Epidermal melanocyte (primary cell): ENCODE results near the gene DTL.
A peak's percentile ranks its signal among the peaks of the same experiment; 100 is the strongest.
"Not testable (repeated sequence)": the region's sequence is repeated elsewhere in the genome, so short reads cannot be mapped to it uniquely, and the experiment has no call there.

ENCODE experiments used
- DNase-seq: peaks from one replicate; pipeline ENCODE4 v3.0.0; 2011; ENCODE audit warnings: low spot score; ENCODE audit not compliant: insufficient read length

DTL gene, protein sequence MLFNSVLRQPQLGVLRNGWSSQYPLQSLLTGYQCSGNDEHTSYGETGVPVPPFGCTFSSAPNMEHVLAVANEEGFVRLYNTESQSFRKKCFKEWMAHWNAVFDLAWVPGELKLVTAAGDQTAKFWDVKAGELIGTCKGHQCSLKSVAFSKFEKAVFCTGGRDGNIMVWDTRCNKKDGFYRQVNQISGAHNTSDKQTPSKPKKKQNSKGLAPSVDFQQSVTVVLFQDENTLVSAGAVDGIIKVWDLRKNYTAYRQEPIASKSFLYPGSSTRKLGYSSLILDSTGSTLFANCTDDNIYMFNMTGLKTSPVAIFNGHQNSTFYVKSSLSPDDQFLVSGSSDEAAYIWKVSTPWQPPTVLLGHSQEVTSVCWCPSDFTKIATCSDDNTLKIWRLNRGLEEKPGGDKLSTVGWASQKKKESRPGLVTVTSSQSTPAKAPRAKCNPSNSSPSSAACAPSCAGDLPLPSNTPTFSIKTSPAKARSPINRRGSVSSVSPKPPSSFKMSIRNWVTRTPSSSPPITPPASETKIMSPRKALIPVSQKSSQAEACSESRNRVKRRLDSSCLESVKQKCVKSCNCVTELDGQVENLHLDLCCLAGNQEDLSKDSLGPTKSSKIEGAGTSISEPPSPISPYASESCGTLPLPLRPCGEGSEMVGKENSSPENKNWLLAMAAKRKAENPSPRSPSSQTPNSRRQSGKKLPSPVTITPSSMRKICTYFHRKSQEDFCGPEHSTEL

DNA sequence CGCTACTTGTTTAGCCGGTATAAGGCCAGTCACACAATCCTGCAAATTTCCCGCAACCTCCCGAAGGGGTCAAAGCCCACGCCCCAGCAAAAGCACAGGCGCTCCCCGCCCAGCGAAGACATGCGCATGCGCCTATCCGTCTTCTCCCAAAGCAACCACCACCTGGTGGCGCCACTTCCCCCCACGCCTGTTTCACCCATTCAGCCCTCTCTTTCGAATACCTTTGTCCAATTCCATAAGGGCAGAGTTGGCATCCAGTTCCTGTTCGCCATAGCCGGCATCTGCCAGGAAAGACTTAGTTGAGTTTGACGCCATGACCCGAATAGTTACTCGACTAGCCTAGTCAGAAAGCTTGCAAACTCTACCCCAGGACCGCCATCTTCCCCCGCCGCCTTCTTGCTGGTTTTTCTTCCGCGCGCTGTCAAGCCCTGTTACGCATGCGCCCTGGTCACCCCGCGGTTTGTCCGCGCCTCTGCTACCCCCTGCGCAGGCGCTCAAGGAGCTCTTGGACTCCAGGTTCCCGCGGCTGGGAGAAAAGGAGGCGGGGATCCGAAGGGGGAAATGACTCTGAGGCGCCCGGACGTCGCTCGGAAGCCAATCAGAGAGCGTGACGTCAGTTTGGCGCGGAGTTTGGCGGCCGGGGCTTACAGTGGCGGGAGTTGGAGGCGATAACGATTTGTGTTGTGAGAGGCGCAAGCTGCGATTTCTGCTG is at the start of gene DTL, which contains the start of gene INTS7:
Gene DTL (plus strand): TSS at position 626 of the 712 bp plus-strand sequence. CDS start 143 bp downstream, outside the sequence.
Gene INTS7 (minus strand): TSS at position 435 of the 712 bp plus-strand sequence. CDS start 120 bp downstream, at position 315.
- peak; percentile 96 for DNase-seq

DNA sequence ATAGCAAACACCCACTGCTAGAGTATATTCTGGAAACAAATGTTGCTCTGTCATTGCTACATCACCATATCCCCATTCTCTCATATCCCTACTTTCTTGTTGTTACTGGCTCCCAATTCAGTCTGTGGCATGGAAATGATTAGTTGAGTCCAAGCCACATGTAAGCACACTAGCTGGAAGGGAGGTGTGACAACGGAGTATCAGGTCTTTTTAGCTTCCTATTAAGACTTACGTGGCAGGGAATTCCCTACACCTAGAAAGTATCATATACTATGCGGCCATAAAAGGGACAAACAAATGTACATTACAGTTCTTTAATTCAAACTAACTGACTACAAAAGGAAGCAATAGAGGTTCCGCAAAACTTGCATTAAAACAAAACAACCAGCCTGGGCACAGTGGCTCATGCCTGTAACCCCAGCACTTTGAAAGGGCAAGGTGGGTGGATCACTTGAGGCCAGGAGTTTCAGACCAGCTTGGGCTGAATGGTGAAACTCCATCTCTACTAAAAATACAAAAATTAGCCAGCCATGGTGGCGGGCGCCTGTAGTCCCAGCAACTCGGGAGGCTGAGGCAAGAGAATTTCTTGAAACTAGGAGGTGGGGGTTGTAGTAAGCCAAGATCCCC is 48.8 kb upstream of the DTL start:
- no peak for DNase-seq

GRCh38 chr1:211991695-211992094 is 43.9 kb upstream of the DTL start:
- DNase-seq: no peak

GRCh38 chr1:211997426-211997825 is 38.1 kb upstream of the DTL start:
- DNase-seq: not testable (repeated sequence)

DNA sequence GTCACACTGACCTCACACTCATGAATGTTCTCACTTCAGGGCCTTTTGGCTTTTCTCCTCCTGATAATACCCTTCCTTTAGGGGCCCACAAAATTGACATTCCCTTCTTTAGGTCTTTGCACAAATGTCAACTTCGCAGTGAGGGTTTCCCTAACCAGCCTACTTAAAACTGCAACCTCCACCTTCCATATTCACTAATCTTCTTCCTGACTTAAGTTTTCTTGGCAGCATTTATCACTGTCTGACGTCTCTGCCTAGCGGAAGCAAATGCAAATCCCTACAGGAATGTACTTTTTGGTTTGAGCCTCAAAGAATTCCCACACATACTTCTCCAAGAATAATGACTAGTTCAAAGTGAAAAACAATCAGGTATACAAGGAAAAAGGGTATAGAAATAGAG is 33.0 kb upstream of the DTL start:
- DNase-seq: no peak

- DNase-seq: no peak
Measured at GRCh38 chr1:212004895-212005608, 30.5 kb upstream of the DTL start.

GRCh38 chr1:212007178-212007577 is 28.4 kb upstream of the DTL start:
- no peak for DNase-seq

DNA sequence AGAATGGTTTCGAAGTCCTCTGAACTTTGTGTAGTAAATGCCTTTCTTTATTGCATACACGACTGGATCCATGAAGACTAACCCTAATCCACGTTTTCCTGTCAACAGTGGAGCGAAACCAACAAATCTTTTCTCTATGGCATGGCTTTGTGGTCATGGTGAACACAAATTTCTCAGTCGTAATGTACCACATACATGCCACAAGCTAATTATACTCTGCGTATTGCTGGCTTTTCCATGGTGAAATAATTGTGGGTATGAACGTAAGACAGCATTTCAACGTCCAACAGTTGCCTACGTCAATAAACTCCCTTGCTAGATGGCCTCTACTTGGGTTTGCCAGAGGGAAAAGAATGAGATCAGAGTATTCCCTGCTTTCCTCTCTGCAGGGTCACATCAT is 27.7 kb upstream of the DTL start:
- no peak for DNase-seq

DNA sequence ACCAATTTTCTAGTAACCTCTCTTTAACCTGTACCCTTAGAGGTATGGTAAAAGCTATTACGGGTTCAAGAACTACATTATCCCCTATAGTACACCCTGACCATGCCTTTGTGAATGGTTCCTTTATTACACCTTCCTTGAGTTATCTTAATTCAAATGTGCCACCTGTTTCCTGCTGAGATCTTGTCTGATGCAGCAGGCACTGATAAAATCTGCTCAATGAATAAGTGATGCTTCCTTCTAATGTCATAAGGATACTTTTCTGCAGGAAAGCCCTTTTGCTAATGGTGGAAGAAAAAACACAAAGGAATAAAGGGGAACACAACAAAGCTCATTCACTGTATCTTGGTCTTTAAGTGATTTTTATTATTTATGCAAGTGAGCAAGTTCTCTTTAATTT is 26.0 kb upstream of the DTL start:
- no peak for DNase-seq

DNA sequence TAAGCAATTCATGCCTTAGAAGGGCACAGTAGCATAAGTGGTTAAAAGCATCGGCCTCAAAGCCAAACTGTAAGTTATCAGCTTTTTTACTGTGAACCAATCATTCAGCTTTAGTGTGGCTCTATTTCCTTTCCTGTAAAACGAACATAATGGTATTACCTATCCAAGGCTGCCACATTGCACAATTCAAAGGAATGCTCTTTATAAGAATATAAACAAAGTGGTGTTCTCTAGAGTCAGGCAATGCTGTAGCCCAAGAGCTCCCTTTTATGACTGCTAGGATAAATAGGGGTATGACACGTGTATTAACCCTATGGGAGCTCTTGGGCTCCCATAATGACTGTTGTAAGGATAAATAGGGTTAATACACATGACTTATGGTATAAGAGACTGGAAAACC is 25.5 kb upstream of the DTL start:
- DNase-seq: no peak

DNA sequence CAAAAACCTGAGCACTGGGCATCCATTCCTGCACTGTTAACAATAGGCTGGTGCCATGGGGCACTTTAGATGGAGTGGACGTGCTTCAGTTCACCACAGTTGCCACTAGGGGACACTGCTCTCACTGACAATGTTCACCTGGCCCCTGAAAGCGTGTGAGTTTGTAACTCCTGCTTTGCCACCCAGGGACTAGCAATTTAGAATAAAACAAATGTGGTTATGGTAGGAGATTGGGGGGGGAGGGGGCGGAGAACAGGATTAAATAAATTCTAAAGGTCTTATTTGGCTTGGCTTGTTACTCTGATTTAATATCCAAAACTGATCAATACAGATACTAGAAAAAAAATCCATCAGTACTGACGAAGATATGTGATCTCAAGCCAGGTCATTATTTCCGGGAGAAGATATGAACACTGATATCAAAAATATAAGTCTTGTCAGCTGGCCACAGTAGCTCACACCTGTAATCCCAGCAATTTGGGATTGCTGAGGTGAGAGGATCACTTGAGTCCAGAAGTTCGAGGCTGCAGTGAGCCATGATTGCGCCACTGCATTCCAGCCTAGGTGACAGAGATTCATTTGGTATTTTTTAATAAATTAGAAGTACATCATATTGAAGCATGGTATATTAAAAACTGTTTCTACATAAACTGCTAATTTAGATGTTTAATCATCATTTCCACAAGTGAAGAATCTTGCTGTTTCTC is 23.4 kb upstream of the DTL start:
- DNase-seq: peak; percentile 62

DNA sequence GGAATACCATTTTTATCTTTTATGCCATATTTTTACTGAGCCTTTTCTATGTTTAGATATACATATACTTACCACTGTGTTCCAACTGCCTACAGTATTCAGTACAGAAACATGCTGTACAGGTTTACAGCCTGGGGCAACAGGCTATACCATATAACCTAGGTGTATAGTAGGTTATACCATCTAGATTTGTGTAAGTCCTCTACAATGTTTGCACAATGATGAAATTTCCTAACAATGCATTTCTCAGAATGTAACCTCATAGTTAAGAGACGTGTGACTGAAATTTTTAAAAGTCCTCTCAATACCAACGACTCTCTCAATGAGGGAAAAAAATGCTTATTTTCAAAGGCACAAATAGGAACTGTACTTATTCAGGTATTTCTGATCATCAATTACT is 21.9 kb upstream of the DTL start:
- no peak for DNase-seq

- DNase-seq: no peak
Measured at GRCh38 chr1:212020975-212021374, 14.6 kb upstream of the DTL start.

GRCh38 chr1:212021563-212021962 is 14.0 kb upstream of the DTL start:
- no peak for DNase-seq

GRCh38 chr1:212022908-212023307 is 12.6 kb upstream of the DTL start:
- not testable (repeated sequence) for DNase-seq

DNA sequence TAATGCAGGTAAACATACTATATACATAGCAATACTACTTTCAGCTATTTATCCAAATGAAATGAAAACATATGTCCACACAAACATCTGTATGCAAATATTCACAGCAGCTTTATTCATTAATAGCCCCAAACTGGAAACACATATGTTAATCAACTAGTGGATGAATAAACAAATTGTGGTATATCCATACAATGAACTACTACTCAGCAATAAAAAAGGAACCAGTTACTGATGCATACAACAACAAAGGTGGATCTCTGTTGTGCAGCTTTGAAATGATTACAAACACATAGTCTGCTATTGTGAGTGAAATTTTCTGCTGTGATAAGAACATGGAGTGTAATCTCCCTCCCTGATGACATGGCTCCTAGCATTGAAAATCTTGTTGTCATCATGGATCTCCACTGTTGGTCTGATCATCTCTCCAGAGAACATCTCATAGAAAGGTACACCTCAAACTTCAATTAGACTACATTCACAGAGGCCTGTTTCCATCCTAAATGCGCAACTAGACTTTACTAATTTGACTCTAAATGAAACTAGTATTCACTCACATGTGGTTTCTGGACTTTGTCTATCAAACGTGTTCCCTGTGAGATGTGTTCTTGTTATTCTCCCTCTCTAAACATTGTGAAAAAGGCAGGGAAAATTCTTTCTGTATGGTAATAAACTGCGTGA is 10.9 kb upstream of the DTL start:
- DNase-seq: no peak

GRCh38 chr1:212027727-212028126 is 7.8 kb upstream of the DTL start:
- not testable (repeated sequence) for DNase-seq

- no peak for DNase-seq
Measured at GRCh38 chr1:212030936-212031528, 4.5 kb upstream of the DTL start.

DNA sequence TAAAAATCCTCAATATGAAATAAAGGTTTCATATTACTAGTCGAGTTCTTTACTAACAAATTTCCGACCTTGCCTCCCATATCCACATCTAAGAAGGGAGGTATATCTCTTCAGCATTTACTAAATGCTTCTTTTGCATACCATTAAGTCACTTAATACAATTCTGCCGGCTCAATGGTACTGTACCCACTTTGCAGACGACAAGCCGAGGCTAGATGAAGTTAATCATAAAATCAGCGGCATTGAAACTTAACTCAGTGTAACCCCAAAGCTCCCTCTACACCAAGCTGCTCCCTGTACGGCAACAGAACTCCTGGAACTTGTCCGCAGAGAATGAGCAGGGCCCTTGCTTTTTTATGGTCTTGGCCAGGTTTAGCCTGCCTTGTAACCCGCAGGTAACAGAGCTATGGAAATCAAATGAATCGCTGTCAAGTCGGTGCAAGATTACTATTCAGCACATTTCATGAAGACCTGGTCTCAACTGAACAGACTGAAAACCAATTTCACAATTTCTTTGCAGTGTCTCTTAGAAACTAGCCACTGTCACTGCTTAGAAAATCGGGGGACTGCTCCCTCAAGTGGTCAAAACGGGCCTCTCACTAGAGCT is 929 bp upstream of the DTL start:
- no peak for DNase-seq
